Activated naive CD8-positive, alpha-beta T cell treated with anti-CD3 and anti-CD28 coated beads, Interleukin-2, amount 50 U/mL, for 24 hours (primary cell): ENCODE results near the gene NXF2.
"Not testable (repeated sequence)": the region's sequence is repeated elsewhere in the genome, so short reads cannot be mapped to it uniquely, and the experiment has no call there.

Experiments used
- ATAC-seq: fragments of 150-1000 bp; cut with Tn5 transposase; one replicate; pipeline ENCODE4 v1.10.0; 2021
- DNase-seq: peaks from one replicate; pipeline ENCODE4 v3.0.0; 2021
- H3K27ac Mint-ChIP-seq: one replicate; pipeline ENCODE4 v1.8.0; 2021; ENCODE audit warnings: mild to moderate bottlenecking, mixed read lengths
- H3K27me3 Mint-ChIP-seq: one replicate; pipeline ENCODE4 v1.8.0; 2021; ENCODE audit warnings: mixed read lengths
- H3K36me3 Mint-ChIP-seq: one replicate; pipeline ENCODE4 v1.8.0; 2021; ENCODE audit warnings: low read depth, mixed read lengths
- H3K4me1 Mint-ChIP-seq: one replicate; pipeline ENCODE4 v1.8.0; 2021; ENCODE audit warnings: mixed read lengths
- H3K4me3 Mint-ChIP-seq: one replicate; pipeline ENCODE4 v1.8.0; 2021; ENCODE audit warnings: mild to moderate bottlenecking, moderate library complexity, mixed read lengths
- H3K9me3 Mint-ChIP-seq: one replicate; pipeline ENCODE4 v1.8.0; 2021; ENCODE audit warnings: mixed read lengths

Gene NXF2, protein sequence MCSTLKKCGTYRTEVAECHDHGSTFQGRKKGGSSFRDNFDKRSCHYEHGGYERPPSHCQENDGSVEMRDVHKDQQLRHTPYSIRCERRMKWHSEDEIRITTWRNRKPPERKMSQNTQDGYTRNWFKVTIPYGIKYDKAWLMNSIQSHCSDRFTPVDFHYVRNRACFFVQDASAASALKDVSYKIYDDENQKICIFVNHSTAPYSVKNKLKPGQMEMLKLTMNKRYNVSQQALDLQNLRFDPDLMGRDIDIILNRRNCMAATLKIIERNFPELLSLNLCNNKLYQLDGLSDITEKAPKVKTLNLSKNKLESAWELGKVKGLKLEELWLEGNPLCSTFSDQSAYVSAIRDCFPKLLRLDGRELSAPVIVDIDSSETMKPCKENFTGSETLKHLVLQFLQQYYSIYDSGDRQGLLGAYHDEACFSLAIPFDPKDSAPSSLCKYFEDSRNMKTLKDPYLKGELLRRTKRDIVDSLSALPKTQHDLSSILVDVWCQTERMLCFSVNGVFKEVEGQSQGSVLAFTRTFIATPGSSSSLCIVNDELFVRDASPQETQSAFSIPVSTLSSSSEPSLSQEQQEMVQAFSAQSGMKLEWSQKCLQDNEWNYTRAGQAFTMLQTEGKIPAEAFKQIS

DNA sequence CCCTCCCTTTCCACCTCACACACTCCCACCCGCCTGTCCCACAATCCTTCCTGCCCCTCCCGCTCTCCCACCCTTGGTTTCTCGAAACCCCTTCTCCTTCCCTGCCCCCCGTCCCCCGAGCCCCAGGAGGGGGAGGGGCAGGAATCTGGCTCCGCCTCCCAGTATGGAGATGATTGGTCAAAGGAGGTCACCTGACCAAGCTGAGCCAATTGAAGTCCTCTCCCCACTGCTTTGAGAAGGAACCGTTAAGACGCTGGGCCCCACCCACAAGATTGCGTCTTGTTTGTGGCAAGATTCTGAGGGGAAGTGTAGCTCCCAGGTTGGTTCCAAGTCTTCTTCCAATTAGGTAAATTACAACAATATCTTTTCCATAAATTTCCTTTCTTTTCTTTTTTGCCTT, at the start of gene NXF2:
Gene NXF2, plus strand, starts transcription at position 275 of the 400 bp plus-strand sequence. CDS start 59,912 bp downstream, outside the sequence.
- H3K4me3 Mint-ChIP-seq, H3K9me3 Mint-ChIP-seq, H3K27ac Mint-ChIP-seq, H3K36me3 Mint-ChIP-seq, H3K27me3 Mint-ChIP-seq, DNase-seq, ATAC-seq, H3K4me1 Mint-ChIP-seq: not testable (repeated sequence)

DNA sequence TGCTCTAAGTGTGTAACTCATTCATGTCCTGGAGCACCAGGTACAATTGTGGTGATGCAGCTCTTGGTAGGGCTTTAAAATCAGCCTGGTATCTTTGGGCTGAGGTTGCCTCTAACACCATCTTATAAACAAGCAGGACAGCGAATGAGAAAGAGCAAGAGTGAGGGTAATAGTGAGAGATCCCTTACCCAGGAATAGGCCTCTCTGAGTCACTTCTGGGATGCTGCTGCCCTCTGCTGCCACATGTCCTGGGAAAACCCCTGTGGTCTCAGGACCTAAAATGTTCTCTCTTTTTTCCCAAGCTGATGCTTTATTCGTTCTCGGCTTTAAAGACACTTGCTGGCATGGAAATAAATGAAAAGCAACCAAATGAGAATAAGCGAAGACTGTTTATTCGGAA, 39.0 kb upstream of the NXF2 start:
- not testable (repeated sequence) for H3K36me3 Mint-ChIP-seq, H3K4me1 Mint-ChIP-seq, H3K4me3 Mint-ChIP-seq, H3K27me3 Mint-ChIP-seq, H3K27ac Mint-ChIP-seq, DNase-seq, ATAC-seq, H3K9me3 Mint-ChIP-seq

DNA sequence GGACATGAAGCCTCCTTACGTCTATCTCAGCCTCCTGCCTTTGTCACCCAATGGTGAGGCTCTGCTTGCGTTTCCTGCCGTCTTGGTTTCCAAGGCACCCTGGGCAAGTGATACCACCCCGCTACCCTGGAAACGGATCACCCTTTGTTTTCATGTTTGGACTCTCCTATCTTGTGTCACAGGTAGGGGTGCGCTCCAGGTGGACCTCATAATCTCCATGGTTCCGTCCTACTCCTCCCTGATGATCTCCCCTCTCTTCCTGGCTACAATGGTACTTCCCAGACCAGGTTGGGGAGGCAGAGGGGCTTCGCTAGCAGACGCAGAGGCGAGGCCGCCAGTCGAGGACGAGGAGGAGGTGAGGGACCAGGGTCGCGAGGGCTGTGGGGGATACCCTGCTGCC, 32.0 kb upstream of the NXF2 start, which contains the start of gene TCP11X1:
Gene TCP11X1, plus strand, starts transcription at position 316 of the 400 bp plus-strand sequence.
- not testable (repeated sequence) for H3K4me1 Mint-ChIP-seq, H3K9me3 Mint-ChIP-seq, H3K27me3 Mint-ChIP-seq, H3K4me3 Mint-ChIP-seq, H3K36me3 Mint-ChIP-seq, ATAC-seq, H3K27ac Mint-ChIP-seq, DNase-seq

DNA sequence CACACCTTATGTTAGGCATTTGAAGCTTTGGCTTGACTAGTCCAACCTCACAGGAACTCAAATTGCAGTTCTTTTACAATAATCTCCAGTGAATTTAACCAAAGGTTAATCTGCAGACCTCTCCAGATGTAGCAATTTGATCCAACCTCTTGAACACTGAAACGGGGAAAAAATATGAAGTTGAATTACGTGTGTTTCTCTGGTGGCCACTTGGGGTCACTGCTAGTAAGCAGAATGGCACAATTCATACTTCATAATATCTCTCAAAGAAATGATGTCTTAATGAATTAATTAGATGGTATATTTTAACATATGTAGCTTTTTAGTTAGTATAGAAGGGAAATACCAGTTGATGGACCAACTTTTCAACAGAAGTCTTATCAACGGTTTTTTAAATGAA, 30.5 kb upstream of the NXF2 start:
- not testable (repeated sequence) for H3K27ac Mint-ChIP-seq, H3K27me3 Mint-ChIP-seq, H3K4me3 Mint-ChIP-seq, ATAC-seq, H3K4me1 Mint-ChIP-seq, DNase-seq, H3K36me3 Mint-ChIP-seq, H3K9me3 Mint-ChIP-seq

DNA sequence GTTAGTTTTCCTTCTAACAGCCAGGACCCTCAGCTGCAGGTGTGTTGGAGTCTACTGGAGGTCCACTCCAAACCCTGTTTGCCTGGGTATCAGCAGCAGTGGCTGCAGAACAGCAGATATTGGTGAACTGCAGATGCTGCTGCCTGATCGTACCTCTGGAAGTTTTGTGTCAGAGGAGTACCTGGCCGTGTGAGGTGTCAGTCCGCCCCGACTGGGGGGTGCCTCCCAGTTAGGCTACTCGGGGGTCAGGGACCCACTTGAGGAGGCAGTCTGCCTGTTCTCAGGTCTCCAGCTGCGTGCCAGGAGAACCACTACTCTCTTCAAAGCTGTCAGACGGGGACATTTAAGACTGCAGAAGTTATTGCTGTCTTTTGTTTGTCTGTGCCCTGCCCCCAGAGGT, 11.3 kb upstream of the NXF2 start:
- not testable (repeated sequence) for ATAC-seq, H3K36me3 Mint-ChIP-seq, H3K27ac Mint-ChIP-seq, H3K27me3 Mint-ChIP-seq, DNase-seq, H3K9me3 Mint-ChIP-seq, H3K4me1 Mint-ChIP-seq, H3K4me3 Mint-ChIP-seq

DNA sequence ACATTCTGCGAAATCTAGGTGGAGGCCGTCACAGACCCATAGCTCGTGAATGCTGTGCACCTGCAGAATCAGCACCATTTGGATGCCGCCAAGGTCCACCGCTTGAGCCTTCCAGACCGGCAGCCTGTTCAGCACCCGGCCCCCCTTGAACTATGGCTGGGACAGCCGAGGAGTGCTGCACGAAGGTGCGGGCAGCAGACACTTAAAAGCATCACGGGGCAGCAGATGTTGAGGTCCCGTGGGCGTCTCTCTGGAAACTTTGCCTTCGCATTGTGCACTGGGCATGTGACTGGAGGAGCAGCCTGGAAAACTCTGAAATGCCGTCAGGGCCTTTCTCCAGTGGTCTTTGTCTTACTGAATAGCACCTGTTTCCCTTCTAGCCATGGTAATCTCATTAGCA, 6.7 kb upstream of the NXF2 start:
- H3K27ac Mint-ChIP-seq, H3K4me3 Mint-ChIP-seq, ATAC-seq, H3K4me1 Mint-ChIP-seq, H3K9me3 Mint-ChIP-seq, H3K27me3 Mint-ChIP-seq, H3K36me3 Mint-ChIP-seq, DNase-seq: not testable (repeated sequence)

DNA sequence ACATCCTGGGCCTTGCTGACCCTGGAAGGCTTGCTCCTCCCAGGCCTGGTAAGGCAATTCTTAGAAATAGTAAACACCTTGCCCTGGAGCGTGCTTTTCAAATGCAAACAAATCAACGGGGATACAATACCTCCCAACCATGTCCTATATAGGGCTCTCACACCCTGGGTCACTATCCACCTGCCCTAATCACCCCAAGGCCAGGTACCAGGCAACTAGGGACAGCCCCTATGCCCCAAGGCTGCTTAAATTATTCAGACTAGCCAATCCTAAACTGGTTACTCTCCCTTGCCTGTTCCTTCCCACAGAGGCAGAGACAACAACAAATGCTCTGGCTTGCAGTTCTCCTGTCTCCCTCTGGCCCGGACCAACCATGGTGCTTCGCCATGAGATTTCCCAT, 25.3 kb downstream of the NXF2 start:
- H3K4me1 Mint-ChIP-seq, H3K4me3 Mint-ChIP-seq, DNase-seq, H3K27me3 Mint-ChIP-seq, H3K27ac Mint-ChIP-seq, ATAC-seq, H3K9me3 Mint-ChIP-seq, H3K36me3 Mint-ChIP-seq: not testable (repeated sequence)

DNA sequence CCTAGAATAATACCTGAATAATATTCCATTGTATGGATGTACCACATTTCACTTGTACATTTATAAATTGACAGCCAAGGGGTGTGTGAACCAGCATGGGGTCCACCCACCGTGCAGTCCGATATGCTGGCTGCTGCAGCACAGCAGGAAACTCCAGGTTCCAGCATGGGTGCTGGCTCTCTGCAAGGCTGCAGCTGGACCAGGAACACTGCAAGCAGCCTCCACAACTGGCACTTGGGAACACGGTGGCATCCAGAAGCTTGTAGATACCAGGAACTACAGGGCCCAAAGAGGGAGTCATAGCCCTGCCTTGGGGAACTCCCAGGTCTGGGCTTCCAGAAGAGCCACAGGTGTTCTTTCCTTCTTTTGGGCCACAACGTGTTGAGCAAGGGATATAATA, 91.2 kb downstream of the NXF2 start:
- Mint-ChIP-seq H3K4me1 (no peaks in the 10 kb centered on the region), H3K9me3 (no peaks in the 10 kb centered on the region), H3K36me3 (no peaks in the 10 kb centered on the region), H3K27me3 (no peaks in the 10 kb centered on the region), H3K4me3 (no peak overlapping the region), H3K27ac (no peak overlapping the region)
- no peak for DNase-seq
- ATAC-seq, result no peak

DNA sequence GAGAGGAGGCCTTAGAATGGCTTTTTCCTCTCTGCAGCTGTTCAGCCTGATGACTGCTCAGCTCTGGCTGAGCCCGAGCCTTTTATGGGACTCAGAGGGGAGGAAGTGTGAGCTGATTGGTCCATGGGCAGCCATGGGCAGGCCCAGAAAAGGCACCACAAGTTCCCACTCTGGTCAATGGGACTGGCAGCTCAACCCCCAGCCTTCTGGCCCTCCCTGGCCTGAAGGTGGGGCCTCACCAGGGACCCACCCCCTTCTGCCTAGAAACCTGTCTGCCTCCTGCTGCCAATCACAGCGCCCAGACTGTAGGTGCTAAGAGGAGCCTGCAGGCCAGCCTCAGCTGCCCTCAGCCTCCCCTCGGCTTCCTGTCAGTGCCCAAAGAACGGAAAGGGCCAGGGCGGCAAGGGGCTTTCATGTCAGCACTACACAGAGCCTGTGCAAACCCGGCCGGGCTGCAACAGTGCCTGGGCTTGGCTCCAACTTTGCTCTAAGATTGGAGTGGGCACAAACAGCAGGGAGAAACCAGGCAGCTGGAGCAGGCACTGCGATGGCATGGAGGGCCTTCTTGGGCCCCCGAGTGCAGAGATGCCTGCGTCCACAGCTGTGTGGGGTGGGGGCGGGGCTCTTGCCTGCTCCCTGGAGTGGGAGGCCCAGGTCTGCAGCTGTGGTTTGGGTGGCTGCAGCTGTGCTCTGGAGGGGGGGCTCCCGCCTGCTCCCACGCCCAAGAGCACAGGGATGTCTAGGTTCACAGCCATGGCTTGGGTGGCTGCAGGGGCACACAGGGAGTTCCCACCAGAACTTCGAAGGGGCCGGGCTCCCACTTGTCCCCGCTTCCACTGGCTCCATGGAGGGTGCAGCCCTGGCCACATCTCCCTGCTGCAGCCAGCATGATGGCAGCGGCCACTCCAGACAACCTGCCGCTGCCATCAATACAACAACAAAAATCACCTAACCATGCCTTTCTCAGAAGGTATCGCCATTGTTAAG, 92.6 kb downstream of the NXF2 start:
- H3K9me3 Mint-ChIP-seq, result no peaks in the 10 kb centered on the region
- H3K27ac Mint-ChIP-seq, result no peak overlapping the region
- no peak overlapping the region for H3K4me3 Mint-ChIP-seq
- no peaks in the 10 kb centered on the region for H3K4me1 Mint-ChIP-seq
- peak; percentile 1 for DNase-seq
- ATAC-seq, result no peak
- no peaks in the 10 kb centered on the region for H3K27me3 Mint-ChIP-seq
- no peaks in the 10 kb centered on the region for H3K36me3 Mint-ChIP-seq

DNA sequence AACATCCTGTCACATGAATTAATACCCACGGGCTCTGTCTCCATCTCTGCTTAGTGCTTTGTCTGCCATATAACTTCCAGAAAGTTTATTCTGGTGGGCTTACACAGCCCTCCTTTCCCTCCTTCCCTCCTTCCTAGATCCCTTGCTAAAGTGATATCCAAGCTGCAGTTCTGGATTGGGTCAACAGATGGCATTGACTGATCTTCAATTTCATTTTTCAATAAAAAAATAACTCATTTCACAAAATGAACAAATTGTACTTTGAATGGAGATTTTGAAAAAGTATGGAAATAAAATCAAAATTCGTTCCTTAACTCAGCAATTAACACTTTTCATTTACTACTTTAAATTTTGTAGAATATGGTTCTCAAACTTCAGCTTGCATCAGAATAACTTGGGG, 94.9 kb downstream of the NXF2 start:
- Mint-ChIP-seq H3K9me3 (no peaks in the 10 kb centered on the region), H3K27ac (no peak overlapping the region), H3K4me3 (no peak overlapping the region), H3K36me3 (no peaks in the 10 kb centered on the region), H3K27me3 (no peaks in the 10 kb centered on the region), H3K4me1 (no peaks in the 10 kb centered on the region)
- DNase-seq (no peak), ATAC-seq (no peak)

DNA sequence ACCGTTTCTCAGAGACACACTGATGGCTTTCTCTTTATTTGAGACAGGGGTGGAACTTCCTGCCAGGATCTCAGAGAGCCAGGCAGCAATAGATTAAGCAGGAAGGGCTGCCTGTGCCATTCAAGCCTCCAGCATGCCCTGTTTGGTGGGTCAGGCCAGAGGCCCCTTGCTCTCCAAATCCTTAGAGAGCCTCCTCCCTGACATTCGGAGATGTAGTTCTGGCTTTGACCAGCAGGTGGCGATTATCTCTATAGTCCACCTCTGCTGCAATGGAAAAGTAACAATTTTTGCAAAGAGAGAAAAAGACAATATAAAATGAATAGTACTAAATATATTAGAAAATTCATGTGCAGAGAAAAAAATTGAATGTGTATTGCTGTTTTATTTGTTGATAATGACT, 98.9 kb downstream of the NXF2 start:
- Mint-ChIP-seq H3K27me3 (peaks cover 6% of the 10 kb centered on the region), H3K4me3 (no peak overlapping the region), H3K27ac (no peak overlapping the region), H3K36me3 (no peaks in the 10 kb centered on the region), H3K4me1 (no peaks in the 10 kb centered on the region), H3K9me3 (no peaks in the 10 kb centered on the region)
- ATAC-seq (no peak), DNase-seq (peak; percentile 60)
